ENCODE data around the gene EVX2. TPM values are rescaled to one million over a fixed set of nuclear protein-coding genes. Genes with fewer than 3 reads are reported as not detected.

Gene EVX2
- total and polyA plus RNA-seq, 4 donors, result not detected

GRCh38 chr2:176126929-176127773, 43.4 kb upstream of the EVX2 start:
- DNase-seq (ENCODE audit: low spot score), result peak; percentile 76
- H3K4me1 ChIP-seq (ENCODE audit: control insufficient read depth in 4 of 4, insufficient read depth in 4 of 4, low read length in 3 of 4), result peaks cover 6 to 20% (median 13%) of the 10 kb centered on the region in 4 donors
- peaks cover 10 to 42% (median 25%) of the 10 kb centered on the region in 4 donors for H3K27me3 ChIP-seq (ENCODE audit: control insufficient read depth in 4 of 4, insufficient read depth in 4 of 4, low read length in 3 of 4)
- H3K4me3 ChIP-seq (ENCODE audit: low read depth in 1 of 3, low read length in 3 of 3), result no peak overlapping the region
- no peaks in the 10 kb centered on the region for H3K36me3 ChIP-seq (ENCODE audit: control insufficient read depth in 4 of 4, insufficient read depth in 3 of 4, low read depth in 1 of 4, low read length in 3 of 4)
- H3K27ac ChIP-seq (ENCODE audit: low read depth in 1 of 2, low read length in 2 of 2), result no peak overlapping the region
- TF ChIP-seq, protein P1, sequence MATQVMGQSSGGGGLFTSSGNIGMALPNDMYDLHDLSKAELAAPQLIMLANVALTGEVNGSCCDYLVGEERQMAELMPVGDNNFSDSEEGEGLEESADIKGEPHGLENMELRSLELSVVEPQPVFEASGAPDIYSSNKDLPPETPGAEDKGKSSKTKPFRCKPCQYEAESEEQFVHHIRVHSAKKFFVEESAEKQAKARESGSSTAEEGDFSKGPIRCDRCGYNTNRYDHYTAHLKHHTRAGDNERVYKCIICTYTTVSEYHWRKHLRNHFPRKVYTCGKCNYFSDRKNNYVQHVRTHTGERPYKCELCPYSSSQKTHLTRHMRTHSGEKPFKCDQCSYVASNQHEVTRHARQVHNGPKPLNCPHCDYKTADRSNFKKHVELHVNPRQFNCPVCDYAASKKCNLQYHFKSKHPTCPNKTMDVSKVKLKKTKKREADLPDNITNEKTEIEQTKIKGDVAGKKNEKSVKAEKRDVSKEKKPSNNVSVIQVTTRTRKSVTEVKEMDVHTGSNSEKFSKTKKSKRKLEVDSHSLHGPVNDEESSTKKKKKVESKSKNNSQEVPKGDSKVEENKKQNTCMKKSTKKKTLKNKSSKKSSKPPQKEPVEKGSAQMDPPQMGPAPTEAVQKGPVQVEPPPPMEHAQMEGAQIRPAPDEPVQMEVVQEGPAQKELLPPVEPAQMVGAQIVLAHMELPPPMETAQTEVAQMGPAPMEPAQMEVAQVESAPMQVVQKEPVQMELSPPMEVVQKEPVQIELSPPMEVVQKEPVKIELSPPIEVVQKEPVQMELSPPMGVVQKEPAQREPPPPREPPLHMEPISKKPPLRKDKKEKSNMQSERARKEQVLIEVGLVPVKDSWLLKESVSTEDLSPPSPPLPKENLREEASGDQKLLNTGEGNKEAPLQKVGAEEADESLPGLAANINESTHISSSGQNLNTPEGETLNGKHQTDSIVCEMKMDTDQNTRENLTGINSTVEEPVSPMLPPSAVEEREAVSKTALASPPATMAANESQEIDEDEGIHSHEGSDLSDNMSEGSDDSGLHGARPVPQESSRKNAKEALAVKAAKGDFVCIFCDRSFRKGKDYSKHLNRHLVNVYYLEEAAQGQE (IDR thresholded peaks at IDR 0.05), result no peak
- TF ChIP-seq, protein P2, sequence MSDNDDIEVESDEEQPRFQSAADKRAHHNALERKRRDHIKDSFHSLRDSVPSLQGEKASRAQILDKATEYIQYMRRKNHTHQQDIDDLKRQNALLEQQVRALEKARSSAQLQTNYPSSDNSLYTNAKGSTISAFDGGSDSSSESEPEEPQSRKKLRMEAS (IDR thresholded peaks at IDR 0.05), result no peak
- no peak for TF ChIP-seq HNF4A (conservative IDR thresholded peaks at IDR 0.05)
- no peak for TF ChIP-seq NR2F2 (IDR thresholded peaks at IDR 0.05)
- no peak for TF ChIP-seq TAF1 (conservative IDR thresholded peaks at IDR 0.05)
- peak; percentile 94 for TF ChIP-seq CTCF (IDR thresholded peaks at IDR 0.05; ENCODE audit: low read depth, low read length, missing input control)
- peak; percentile 88 to 89 for TF ChIP-seq RAD21 (IDR thresholded peaks at IDR 0.05)
- TF ChIP-seq, protein P3, sequence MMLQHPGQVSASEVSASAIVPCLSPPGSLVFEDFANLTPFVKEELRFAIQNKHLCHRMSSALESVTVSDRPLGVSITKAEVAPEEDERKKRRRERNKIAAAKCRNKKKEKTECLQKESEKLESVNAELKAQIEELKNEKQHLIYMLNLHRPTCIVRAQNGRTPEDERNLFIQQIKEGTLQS (IDR thresholded peaks at IDR 0.05), result peak; percentile 31
- H3K9ac ChIP-seq (ENCODE audit: low read depth in 1 of 2, low read length in 2 of 2), result no peak overlapping the region
- H3K9me3 ChIP-seq (ENCODE audit: control insufficient read depth in 4 of 4, low read length in 3 of 4), result peaks cover 0 to 10% (median 0%) of the 10 kb centered on the region in 4 donors
- 3% methylated on average over 13 of the region's 13 CpGs for WGBS

DNA sequence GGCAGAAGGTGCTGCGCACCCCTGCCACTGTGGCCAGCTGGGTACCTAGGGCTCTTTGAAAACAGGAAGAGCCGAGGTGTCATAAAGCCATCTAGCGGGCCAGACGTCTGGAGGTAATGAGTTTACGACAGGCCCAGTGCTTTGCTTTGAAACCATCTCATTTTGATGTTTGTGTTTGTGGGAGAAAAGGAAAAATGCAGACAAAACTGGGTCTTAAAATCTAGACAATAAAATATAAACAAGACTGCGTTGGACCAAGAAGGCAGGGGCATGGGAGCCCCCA, 42.0 kb upstream of the EVX2 start:
- Histone ChIP-seq H3K27me3 (ENCODE audit: control insufficient read depth in 4 of 4, insufficient read depth in 4 of 4, low read length in 3 of 4) (peaks cover 15 to 40% (median 25%) of the 10 kb centered on the region in 4 donors), H3K4me1 (ENCODE audit: control insufficient read depth in 4 of 4, insufficient read depth in 4 of 4, low read length in 3 of 4) (peaks cover 4 to 18% (median 13%) of the 10 kb centered on the region in 4 donors), H3K9me3 (ENCODE audit: control insufficient read depth in 4 of 4, low read length in 3 of 4) (peaks cover 0 to 3% (median 0%) of the 10 kb centered on the region in 4 donors), H3K9ac (ENCODE audit: low read depth in 1 of 2, low read length in 2 of 2) (no peak overlapping the region), H3K36me3 (ENCODE audit: control insufficient read depth in 4 of 4, insufficient read depth in 3 of 4, low read depth in 1 of 4, low read length in 3 of 4) (no peaks in the 10 kb centered on the region), H3K27ac (ENCODE audit: low read depth in 1 of 2, low read length in 2 of 2) (no peak overlapping the region), H3K4me3 (ENCODE audit: low read depth in 1 of 3, low read length in 3 of 3) (no peak overlapping the region)
- no peak for DNase-seq (ENCODE audit: low spot score)
- WGBS, result 17% methylated on average over 6 of the region's 6 CpGs
- TF ChIP-seq, protein P1 (IDR thresholded peaks at IDR 0.05), result no peak
- TF ChIP-seq HNF4A (conservative IDR thresholded peaks at IDR 0.05) (no peak), JUND (IDR thresholded peaks at IDR 0.05) (no peak), FOXA1 (IDR thresholded peaks at IDR 0.05) (no peak), RAD21 (IDR thresholded peaks at IDR 0.05) (no peak), GABPA (IDR thresholded peaks at IDR 0.05 in 1 of 2, conservative IDR thresholded peaks at IDR 0.05 in 1 of 2) (no peak), NR2F2 (IDR thresholded peaks at IDR 0.05) (no peak), YY1 (IDR thresholded peaks at IDR 0.05) (no peak), SP1 (IDR thresholded peaks at IDR 0.05) (no peak), EGR1 (IDR thresholded peaks at IDR 0.05; ENCODE audit: low read depth in 2 of 2) (no peak), TAF1 (conservative IDR thresholded peaks at IDR 0.05) (no peak)
- TF ChIP-seq, protein P2 (IDR thresholded peaks at IDR 0.05), result no peak
- TF ChIP-seq, protein P4, sequence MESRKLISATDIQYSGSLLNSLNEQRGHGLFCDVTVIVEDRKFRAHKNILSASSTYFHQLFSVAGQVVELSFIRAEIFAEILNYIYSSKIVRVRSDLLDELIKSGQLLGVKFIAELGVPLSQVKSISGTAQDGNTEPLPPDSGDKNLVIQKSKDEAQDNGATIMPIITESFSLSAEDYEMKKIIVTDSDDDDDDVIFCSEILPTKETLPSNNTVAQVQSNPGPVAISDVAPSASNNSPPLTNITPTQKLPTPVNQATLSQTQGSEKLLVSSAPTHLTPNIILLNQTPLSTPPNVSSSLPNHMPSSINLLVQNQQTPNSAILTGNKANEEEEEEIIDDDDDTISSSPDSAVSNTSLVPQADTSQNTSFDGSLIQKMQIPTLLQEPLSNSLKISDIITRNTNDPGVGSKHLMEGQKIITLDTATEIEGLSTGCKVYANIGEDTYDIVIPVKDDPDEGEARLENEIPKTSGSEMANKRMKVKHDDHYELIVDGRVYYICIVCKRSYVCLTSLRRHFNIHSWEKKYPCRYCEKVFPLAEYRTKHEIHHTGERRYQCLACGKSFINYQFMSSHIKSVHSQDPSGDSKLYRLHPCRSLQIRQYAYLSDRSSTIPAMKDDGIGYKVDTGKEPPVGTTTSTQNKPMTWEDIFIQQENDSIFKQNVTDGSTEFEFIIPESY (IDR thresholded peaks at IDR 0.05), result no peak
- TF ChIP-seq, protein P3 (IDR thresholded peaks at IDR 0.05), result no peak

Data from liver (tissue), 9 donors.